ENCODE results near the gene RXYLT1. TPM values are rescaled to one million over a fixed set of nuclear protein-coding genes. Genes with fewer than 3 reads are reported as not detected.

The RXYLT1 gene
- total RNA-seq, 1 donor from 2014 or later: 14.7 TPM

GRCh38 chr12:63790608-63790945, 10.9 kb downstream of the RXYLT1 start:
- H3K9me3 Mint-ChIP-seq (ENCODE audit: low read depth): no peaks in the 10 kb centered on the region
- H3K4me1 Mint-ChIP-seq (ENCODE audit: low read depth): peaks cover 1% of the 10 kb centered on the region
- DNase-seq (ENCODE audit: low spot score, unreplicated experiment): no peak
- no peak for TF ChIP-seq CTCF (IDR thresholded peaks at IDR 0.05; ENCODE audit: unreplicated experiment)
- peaks cover 20% of the 10 kb centered on the region for H3K36me3 Mint-ChIP-seq (ENCODE audit: insufficient read depth)
- no peaks in the 10 kb centered on the region for H3K27me3 Mint-ChIP-seq
- no peak overlapping the region for H3K4me3 Mint-ChIP-seq (ENCODE audit: low read depth)
- no peak overlapping the region for H3K27ac Mint-ChIP-seq

- Mint-ChIP-seq H3K36me3 (ENCODE audit: insufficient read depth) (peaks cover 15% of the 10 kb centered on the region), H3K27ac (no peak overlapping the region), H3K4me3 (ENCODE audit: low read depth) (no peak overlapping the region), H3K9me3 (ENCODE audit: low read depth) (no peaks in the 10 kb centered on the region), H3K4me1 (ENCODE audit: low read depth) (peaks cover 1% of the 10 kb centered on the region), H3K27me3 (no peaks in the 10 kb centered on the region)
- TF ChIP-seq CTCF (IDR thresholded peaks at IDR 0.05; ENCODE audit: unreplicated experiment): no peak
- DNase-seq (ENCODE audit: low spot score, unreplicated experiment): no peak
Measured at GRCh38 chr12:63792338-63792737, 12.6 kb downstream of the RXYLT1 start.

- no peak for TF ChIP-seq CTCF (IDR thresholded peaks at IDR 0.05; ENCODE audit: unreplicated experiment)
- H3K27ac Mint-ChIP-seq: no peak overlapping the region
- no peaks in the 10 kb centered on the region for H3K27me3 Mint-ChIP-seq
- no peak for DNase-seq (ENCODE audit: low spot score, unreplicated experiment)
- H3K4me3 Mint-ChIP-seq (ENCODE audit: low read depth): no peak overlapping the region
- no peaks in the 10 kb centered on the region for H3K9me3 Mint-ChIP-seq (ENCODE audit: low read depth)
- peaks cover 9% of the 10 kb centered on the region for H3K36me3 Mint-ChIP-seq (ENCODE audit: insufficient read depth)
- H3K4me1 Mint-ChIP-seq (ENCODE audit: low read depth): peaks cover 1% of the 10 kb centered on the region
Measured at GRCh38 chr12:63795032-63795687, 15.5 kb downstream of the RXYLT1 start.

- no peak overlapping the region for H3K27ac Mint-ChIP-seq
- H3K27me3 Mint-ChIP-seq: no peaks in the 10 kb centered on the region
- H3K9me3 Mint-ChIP-seq (ENCODE audit: low read depth): no peaks in the 10 kb centered on the region
- no peak for TF ChIP-seq CTCF (IDR thresholded peaks at IDR 0.05; ENCODE audit: unreplicated experiment)
- no peak overlapping the region for H3K4me3 Mint-ChIP-seq (ENCODE audit: low read depth)
- no peak for DNase-seq (ENCODE audit: low spot score, unreplicated experiment)
- peaks cover 1% of the 10 kb centered on the region for H3K4me1 Mint-ChIP-seq (ENCODE audit: low read depth)
- peaks cover 4% of the 10 kb centered on the region for H3K36me3 Mint-ChIP-seq (ENCODE audit: insufficient read depth)
Measured at GRCh38 chr12:63795944-63796343, 16.2 kb downstream of the RXYLT1 start.

GRCh38 chr12:63802012-63802608, 22.4 kb downstream of the RXYLT1 start:
- H3K9me3 Mint-ChIP-seq (ENCODE audit: low read depth): no peaks in the 10 kb centered on the region
- no peak for DNase-seq (ENCODE audit: low spot score, unreplicated experiment)
- TF ChIP-seq CTCF (IDR thresholded peaks at IDR 0.05; ENCODE audit: unreplicated experiment): peak; percentile 65
- no peak overlapping the region for H3K4me3 Mint-ChIP-seq (ENCODE audit: low read depth)
- H3K27me3 Mint-ChIP-seq: no peaks in the 10 kb centered on the region
- no peaks in the 10 kb centered on the region for H3K36me3 Mint-ChIP-seq (ENCODE audit: insufficient read depth)
- H3K27ac Mint-ChIP-seq: no peak overlapping the region
- peaks cover 6% of the 10 kb centered on the region for H3K4me1 Mint-ChIP-seq (ENCODE audit: low read depth)

All from progenitor cell of endocrine pancreas (in vitro differentiated cells).